ENCODE results near the gene NR1D2. TPM values are rescaled to one million over a fixed set of nuclear protein-coding genes. Genes with fewer than 3 reads are reported as not detected.

NR1D2 gene
- total and polyA plus RNA-seq, 2 experiments from 2014 or later = 6.6 to 20.7 TPM

- Mint-ChIP-seq H3K36me3 (ENCODE audit: low read depth) (peaks cover 66% of the 10 kb centered on the region), H3K4me1 (no peaks in the 10 kb centered on the region), H3K4me3 (no peak overlapping the region), H3K9me3 (no peaks in the 10 kb centered on the region), H3K27me3 (ENCODE audit: insufficient read depth, low read depth, poor library complexity) (no peaks in the 10 kb centered on the region), H3K27ac (no peak overlapping the region)
- Histone ChIP-seq H3K79me2 (replicated peaks; ENCODE audit: insufficient read depth) (no peaks in the 10 kb centered on the region; the same call in 1 of the 2 replicates), H3K36me3 (ENCODE audit: insufficient read depth) (peaks cover 14% of the 10 kb centered on the region), H3K27me3 (ENCODE audit: insufficient read depth) (no peaks in the 10 kb centered on the region), H3K4me2 (no peak overlapping the region), H2AFZ (no peak overlapping the region), H3K27ac (ENCODE audit: low read depth) (no peak overlapping the region), H3K4me3 (no peak overlapping the region), H3F3A (replicated peaks; ENCODE audit: low read depth) (0 out of 2 replicates have a peak, but pooled peaks cover 2% of the 10 kb centered on the region), H3K4me1 (ENCODE audit: insufficient read depth) (no peaks in the 10 kb centered on the region), H3K9me2 (ENCODE audit: insufficient read depth) (no peaks in the 10 kb centered on the region), H4K20me1 (replicated peaks; ENCODE audit: insufficient read depth) (peaks cover 6% of the 10 kb centered on the region; the same call in 1 of the 2 replicates)
- TF ChIP-seq REST (IDR thresholded peaks at IDR 0.05; ENCODE audit: unreplicated experiment) (no peak), ETS1 (IDR thresholded peaks at IDR 0.05) (no peak), NANOG (IDR thresholded peaks at IDR 0.05; ENCODE audit: borderline replicate concordance) (no peak), STAT1 (IDR thresholded peaks at IDR 0.05; ENCODE audit: unreplicated experiment) (no peak), CTCF (conservative IDR thresholded peaks at IDR 0.05; ENCODE audit: low read depth in 2 of 2) (no peak), CREB1 (CRISPR knock-in tag; IDR thresholded peaks at IDR 0.05; ENCODE audit: low read depth) (no peak), ZNF462 (CRISPR knock-in tag; IDR thresholded peaks at IDR 0.05) (no peak), JUNB (IDR thresholded peaks at IDR 0.05; ENCODE audit: unreplicated experiment) (no peak), ZNF114 (CRISPR knock-in tag; IDR thresholded peaks at IDR 0.05) (no peak), ZNF331 (CRISPR knock-in tag; IDR thresholded peaks at IDR 0.05; ENCODE audit: low read depth) (no peak)
- ATAC-seq (no peak), DNase-seq (ENCODE audit: low spot score) (no peak)
These were observed 19.6 kb downstream of the NR1D2 start for GRCh38 chr3:23964537-23965235.
